ENCODE results near the gene PIAS1. TPM values are rescaled to one million over a fixed set of nuclear protein-coding genes. Genes with fewer than 3 reads are reported as not detected.

The PIAS1 gene
- total RNA-seq, 6 donors from 2014 or later, result 44.7 to 114 (median 64.3) TPM

- WGBS, 2 donors, result 91 to 93% methylated on average over 5 of the region's 5 CpGs
- H3K4me3 ChIP-seq, result no peak overlapping the region
- H3K27me3 ChIP-seq, result no peaks in the 10 kb centered on the region
- no peaks in the 10 kb centered on the region for H3K36me3 ChIP-seq
- ATAC-seq (ENCODE audit: low FRiP score in 2 of 2) (no peak), DNase-seq (peak in 1 of 2 donors; percentile 12)
- no peak overlapping the region for H3K27ac ChIP-seq
- H3K4me1 ChIP-seq, result peaks cover 20 to 46% (median 27%) of the 10 kb centered on the region in 4 donors
- H3K9me3 ChIP-seq, result no peaks in the 10 kb centered on the region
- TF ChIP-seq CTCF (IDR thresholded peaks at IDR 0.05) (no peak), POLR2AphosphoS5 (IDR thresholded peaks at IDR 0.05) (no peak), POLR2A (IDR thresholded peaks at IDR 0.05) (no peak), EP300 (IDR thresholded peaks at IDR 0.05) (no peak)
Measured at GRCh38 chr15:68203486-68203885, 149.4 kb downstream of the PIAS1 start.

- Histone ChIP-seq H3K27ac (no peak overlapping the region), H3K4me3 (peak overlapping the region in 1 of 4 donors; percentile 42), H3K9me3 (no peaks in the 10 kb centered on the region), H3K4me1 (peaks cover 20 to 49% (median 27%) of the 10 kb centered on the region in 4 donors), H3K27me3 (no peaks in the 10 kb centered on the region), H3K36me3 (no peaks in the 10 kb centered on the region)
- DNase-seq, result no peak
- ATAC-seq (ENCODE audit: low FRiP score in 2 of 2), result no peak
- WGBS, 2 donors, result 93 to 96% methylated on average over 5 of the region's 5 CpGs
- TF ChIP-seq POLR2A (IDR thresholded peaks at IDR 0.05) (no peak), EP300 (IDR thresholded peaks at IDR 0.05) (no peak), POLR2AphosphoS5 (IDR thresholded peaks at IDR 0.05) (no peak), CTCF (IDR thresholded peaks at IDR 0.05) (no peak)
Measured at GRCh38 chr15:68203956-68204355, 149.8 kb downstream of the PIAS1 start.

DNA sequence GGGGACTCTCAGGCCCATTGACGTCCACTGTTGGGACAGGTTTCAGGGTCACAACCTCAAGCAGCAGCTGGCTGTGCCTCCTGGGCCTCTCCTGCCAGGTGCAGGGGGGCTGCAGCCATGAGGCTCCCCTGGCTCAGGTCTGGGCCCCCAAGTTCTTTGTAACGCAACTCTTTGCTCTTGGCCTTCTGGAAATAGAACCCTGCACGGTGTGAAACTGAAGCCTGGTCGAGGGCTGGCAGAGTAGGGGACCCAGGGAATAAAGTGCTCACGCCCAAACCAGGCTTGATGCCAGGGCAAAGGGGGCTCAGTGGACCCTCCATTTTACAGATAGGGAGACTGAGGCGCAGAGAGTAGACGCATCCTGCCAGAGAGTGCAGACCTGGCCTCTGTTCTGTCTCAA is 150.2 kb downstream of the PIAS1 start:
- no peaks in the 10 kb centered on the region for H3K36me3 ChIP-seq
- no peak for ATAC-seq (ENCODE audit: low FRiP score in 2 of 2)
- TF ChIP-seq POLR2AphosphoS5 (IDR thresholded peaks at IDR 0.05), result no peak
- no peak for TF ChIP-seq CTCF (IDR thresholded peaks at IDR 0.05)
- TF ChIP-seq EP300 (IDR thresholded peaks at IDR 0.05), result no peak
- TF ChIP-seq POLR2A (IDR thresholded peaks at IDR 0.05), result no peak
- H3K27ac ChIP-seq, result peak overlapping the region in 1 of 4 donors; percentile 85
- H3K4me1 ChIP-seq, result peaks cover 20 to 49% (median 27%) of the 10 kb centered on the region in 4 donors
- no peaks in the 10 kb centered on the region for H3K9me3 ChIP-seq
- H3K4me3 ChIP-seq, result peak overlapping the region in 2 of 4 donors; percentile 26 to 42
- H3K27me3 ChIP-seq, result no peaks in the 10 kb centered on the region
- 80 to 93% methylated on average over 3 to 7 of the region's 7 CpGs for WGBS, 2 donors
- DNase-seq, result peak in 1 of 2 donors; percentile 14

DNA sequence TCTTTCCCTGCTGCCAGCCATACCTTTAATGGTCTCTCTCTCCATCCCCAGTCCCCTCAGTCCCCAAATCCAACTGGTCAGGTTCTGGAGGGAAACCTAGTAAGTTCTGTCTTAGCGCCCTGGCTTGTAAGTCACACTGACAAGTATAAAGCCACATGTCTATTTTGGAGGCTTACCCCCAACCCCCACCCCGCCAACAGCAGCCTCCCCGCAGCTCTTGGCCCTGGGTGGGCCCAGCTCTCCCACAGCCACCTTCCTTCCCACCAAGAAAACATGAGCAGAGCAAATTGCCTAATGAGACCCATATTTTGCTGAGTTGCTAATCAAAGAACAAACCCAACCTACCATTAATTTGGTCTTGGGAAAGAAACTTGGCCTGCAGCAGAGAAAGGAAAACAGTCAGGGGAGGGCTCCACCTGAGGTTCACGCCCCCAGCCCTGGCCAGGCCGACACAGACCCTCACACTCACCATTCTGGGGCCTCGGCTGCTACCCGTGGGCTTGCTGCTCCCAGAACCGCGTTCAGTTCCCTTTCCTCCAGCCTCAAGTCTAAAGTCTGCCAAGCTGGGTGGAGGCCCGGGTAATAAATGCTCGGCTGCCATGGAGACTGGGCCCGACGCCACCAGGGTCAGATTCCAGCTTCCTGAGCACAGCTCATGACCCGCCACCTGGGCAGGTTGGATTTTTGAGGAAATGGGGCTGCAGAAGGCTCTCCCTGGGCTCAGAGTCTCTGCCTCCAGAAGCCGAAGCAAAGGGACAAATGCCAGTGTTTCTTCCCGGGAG is 150.9 kb downstream of the PIAS1 start, which contains the start of gene CALML4:
Gene CALML4, minus strand, starts transcription at position 557 of the 782 bp plus-strand sequence. Its CDS starts 85 bp downstream, at position 472.
- DNase-seq (peak; percentile 50 to 55), ATAC-seq (ENCODE audit: low FRiP score in 2 of 2) (peak in 1 of 2 donors; percentile 66)
- no peaks in the 10 kb centered on the region for H3K27me3 ChIP-seq
- no peaks in the 10 kb centered on the region for H3K9me3 ChIP-seq
- H3K4me3 ChIP-seq, result peak within 1 kb of the TSS in 3 of 4 donors; percentile 18 to 42 (median 26)
- 26 to 34% methylated on average over 14 to 16 of the region's 16 CpGs for WGBS, 2 donors
- peak within 1 kb of the TSS; percentile 11 to 85 (median 81) for H3K27ac ChIP-seq
- H3K36me3 ChIP-seq, result no peaks in the 10 kb centered on the region
- TF ChIP-seq POLR2A (IDR thresholded peaks at IDR 0.05), result no peak
- no peak for TF ChIP-seq CTCF (IDR thresholded peaks at IDR 0.05)
- TF ChIP-seq POLR2AphosphoS5 (IDR thresholded peaks at IDR 0.05), result no peak
- no peak for TF ChIP-seq EP300 (IDR thresholded peaks at IDR 0.05)
- H3K4me1 ChIP-seq, result peaks cover 20 to 44% (median 27%) of the 10 kb centered on the region in 4 donors
